Stimulated activated CD4-positive, alpha-beta T cell treated with anti-CD3 and anti-CD28 coated beads, Interleukin-1b, Interleukin-23, amount 100 ng/mL, for 1 hour (primary cell): ENCODE data around the gene DLG2.
"Not testable (repeated sequence)": the region's sequence is repeated elsewhere in the genome, so short reads cannot be mapped to it uniquely, and the experiment has no call there.

Experiments
- DNase-seq, 2 donors: peaks; one replicate each; pipeline ENCODE4 v3.0.0-alpha.2; 2020; ENCODE audit warnings: low read depth in 2 of 2

Gene DLG2

GRCh38 chr11:85643191-85643614 lies 16.1 kb upstream of the DLG2 start:
- DNase-seq, result no peak

GRCh38 chr11:85634747-85635146 lies 7.6 kb upstream of the DLG2 start:
- DNase-seq, result no peak

- no peak for DNase-seq
These were observed 1.7 kb upstream of the DLG2 start for GRCh38 chr11:85628771-85629341.

GRCh38 chr11:85627998-85628770 lies 1.0 kb upstream of the DLG2 start, which contains the start of gene TMEM126B:
TMEM126B (plus strand) TSS chr11:85628593; CDS start chr11:85628608, 15 bp downstream.
- DNase-seq, result peak; percentile 81 to 84

GRCh38 chr11:85626496-85626895 lies 648 bp downstream of the DLG2 start:
- DNase-seq, result no peak

- DNase-seq, result no peak
These were observed 6.9 kb downstream of the DLG2 start for GRCh38 chr11:85620256-85620655.

- DNase-seq, result no peak
These were observed 7.6 kb downstream of the DLG2 start for GRCh38 chr11:85619499-85619898.

GRCh38 chr11:85611643-85612042 lies 15.5 kb downstream of the DLG2 start:
- not testable (repeated sequence) for DNase-seq

GRCh38 chr11:85609286-85609685 lies 17.9 kb downstream of the DLG2 start:
- DNase-seq, result not testable (repeated sequence)

- not testable (repeated sequence) for DNase-seq
These were observed 18.5 kb downstream of the DLG2 start for GRCh38 chr11:85608621-85609020.

- DNase-seq, result not testable (repeated sequence)
These were observed 20.9 kb downstream of the DLG2 start for GRCh38 chr11:85606237-85606636.

GRCh38 chr11:85603220-85603619 lies 23.9 kb downstream of the DLG2 start:
- no peak for DNase-seq

- no peak for DNase-seq
These were observed 24.5 kb downstream of the DLG2 start for GRCh38 chr11:85602526-85603213.

GRCh38 chr11:85599083-85599482 lies 28.1 kb downstream of the DLG2 start:
- no peak for DNase-seq

- DNase-seq, result no peak
These were observed 30.3 kb downstream of the DLG2 start for GRCh38 chr11:85596886-85597285.

GRCh38 chr11:85595285-85595884 lies 31.8 kb downstream of the DLG2 start:
- no peak for DNase-seq

- no peak for DNase-seq
These were observed 36.2 kb downstream of the DLG2 start for GRCh38 chr11:85590848-85591483.

GRCh38 chr11:85589373-85589772 lies 37.8 kb downstream of the DLG2 start:
- no peak for DNase-seq

GRCh38 chr11:85582111-85582510 lies 45.0 kb downstream of the DLG2 start:
- no peak for DNase-seq

- DNase-seq, result no peak
These were observed 51.8 kb downstream of the DLG2 start for GRCh38 chr11:85575388-85575787.

GRCh38 chr11:85572056-85572455 lies 55.1 kb downstream of the DLG2 start:
- DNase-seq, result no peak

- DNase-seq, result no peak
These were observed 57.6 kb downstream of the DLG2 start for GRCh38 chr11:85569525-85569924.
